Keratinocyte (primary cell): ENCODE data around the gene TMEM207. TPM values are rescaled to one million over a fixed set of nuclear protein-coding genes. Genes with fewer than 3 reads are reported as not detected.
A peak's percentile ranks its signal among the peaks of the same experiment; 100 is the strongest.

ENCODE experiments used
- DNase-seq: peaks from one replicate; pipeline ENCODE4 v3.0.0-alpha.2; 2011; ENCODE audit warnings: low read depth, missing footprints, low spot score
- FAIRE-seq: peaks from 2 replicates; lab custom pipeline; 2011; peaks lifted over from hg19 to GRCh38; lab: Jason Lieb, UNC
- H2AFZ ChIP-seq: 2 replicates; pipeline ENCODE4 v1.6.0; 2012; ENCODE audit warnings: low read length, control low read depth, inconsistent platforms; ENCODE audit not compliant: control insufficient read depth
- H3K27ac ChIP-seq: 2 replicates; pipeline ENCODE4 v1.5.1; 2011; ENCODE audit warnings: low read length; ENCODE audit not compliant: control insufficient read depth, insufficient read depth
- H3K27me3 ChIP-seq: 3 replicates; pipeline ENCODE4 v1.6.0; 2011; ENCODE audit warnings: low read length; ENCODE audit not compliant: control insufficient read depth, insufficient read depth; ENCODE audit errors: extremely low read depth
- H3K36me3 ChIP-seq, 2 experiments: 2 replicates in 1 of 2; 3 replicates in 1 of 2; pipeline ENCODE4 v1.5.1; 2011; ENCODE audit warnings: low read length in 2 of 2, mild to moderate bottlenecking in 1 of 2; ENCODE audit not compliant: control insufficient read depth in 2 of 2, insufficient read depth in 2 of 2; ENCODE audit errors: extremely low read depth in 1 of 2
- H3K4me1 ChIP-seq: 3 replicates; pipeline ENCODE4 v1.5.1; 2011; ENCODE audit warnings: low read length; ENCODE audit not compliant: control insufficient read depth, insufficient read depth; ENCODE audit errors: extremely low read depth
- H3K4me2 ChIP-seq: 3 replicates; pipeline ENCODE4 v1.6.0; 2011; ENCODE audit warnings: low read depth, low read length; ENCODE audit not compliant: control insufficient read depth, insufficient read depth; ENCODE audit errors: extremely low read depth
- H3K4me3 ChIP-seq, 3 experiments: fragments of 200-600 bp in 1 of 3; sonication (generic) in 1 of 3; 2 replicates in 2 of 3; 3 replicates in 1 of 3; pipeline ENCODE4 v1.5.1; 2011 to 2016; ENCODE audit warnings: low read length in 3 of 3, mild to moderate bottlenecking in 3 of 3, control low read depth in 2 of 3, inconsistent platforms in 1 of 3, low read depth in 1 of 3, mixed read lengths in 1 of 3, mixed run types in 1 of 3, moderate library complexity in 1 of 3; ENCODE audit not compliant: control insufficient read depth in 2 of 3, insufficient read depth in 2 of 3; ENCODE audit errors: extremely low read depth in 1 of 3
- H3K79me2 ChIP-seq: 2 replicates; pipeline ENCODE4 v1.6.0; 2012; ENCODE audit warnings: low read length; ENCODE audit not compliant: control insufficient read depth, insufficient read depth
- H3K9ac ChIP-seq: 3 replicates; pipeline ENCODE4 v1.6.0; 2011; ENCODE audit warnings: low read length; ENCODE audit not compliant: control insufficient read depth, insufficient read depth; ENCODE audit errors: extremely low read depth
- H3K9me1 ChIP-seq: 3 replicates; pipeline ENCODE4 v1.6.0; 2011; ENCODE audit warnings: low read length; ENCODE audit not compliant: control insufficient read depth, insufficient read depth; ENCODE audit errors: extremely low read depth
- H3K9me3 ChIP-seq: 2 replicates; pipeline ENCODE4 v1.5.1; 2012; ENCODE audit warnings: low read depth, low read length; ENCODE audit not compliant: control insufficient read depth
- H4K20me1 ChIP-seq: 3 replicates; pipeline ENCODE4 v1.6.0; 2011; ENCODE audit warnings: low read length; ENCODE audit not compliant: control insufficient read depth, insufficient read depth; ENCODE audit errors: extremely low read depth
- EZH2 ChIP-seq: IDR thresholded peaks from one replicate; pipeline ENCODE4 v1.6.1; 2012; ENCODE audit warnings: inconsistent platforms, mild to moderate bottlenecking, low read length, moderate library complexity
- dilution Hi-C: fragments of 300-500 bp; cut with MboI; formaldehyde crosslinking; loops from one replicate; pipeline ENCODE4 v1.7.0; 2020; ENCODE audit warnings: low sequenced_read_pairs; ENCODE audit not compliant: extremely low pct_ligation_motif_present
- polyA plus RNA-seq, 5 experiments: library from polyadenylated mRNA; depleted of rRNA in 3 of 5; stranded (reverse) in 3 of 5; stranded (forward) in 1 of 5; unstranded in 1 of 5; fragments of >200 nt; gene quantifications; 1 replicate in 1 of 5; 2 replicates in 3 of 5; 3 replicates in 1 of 5; pipeline versions ENCODE4 v1.2.1 to v1.2.3, GENCODE V29; 2011 to 2012; ENCODE audit warnings: missing spikeins in 2 of 5, low read depth in 1 of 5, low replicate concordance in 1 of 5
- TF ChIP-seq, protein P1 (sequence below), 3 experiments: IDR thresholded peaks in 1 of 3; conservative IDR thresholded peaks in 1 of 3; optimal IDR thresholded peaks in 1 of 3; 2 replicates in 2 of 3; 3 replicates in 1 of 3; pipeline versions ENCODE3 to v1.5.1; 2011; ENCODE audit warnings: low read length in 3 of 3, mild to moderate bottlenecking in 3 of 3, moderate library complexity in 2 of 3, control low read depth in 1 of 3, inconsistent platforms in 1 of 3; ENCODE audit not compliant: insufficient read depth in 2 of 3; ENCODE audit errors: extremely low read depth in 1 of 3

TMEM207 gene
- polyA plus RNA-seq, 1 donor (not counting 4 experiments of a cell fraction or from before 2014, with no cell fraction given): not detected

DNA sequence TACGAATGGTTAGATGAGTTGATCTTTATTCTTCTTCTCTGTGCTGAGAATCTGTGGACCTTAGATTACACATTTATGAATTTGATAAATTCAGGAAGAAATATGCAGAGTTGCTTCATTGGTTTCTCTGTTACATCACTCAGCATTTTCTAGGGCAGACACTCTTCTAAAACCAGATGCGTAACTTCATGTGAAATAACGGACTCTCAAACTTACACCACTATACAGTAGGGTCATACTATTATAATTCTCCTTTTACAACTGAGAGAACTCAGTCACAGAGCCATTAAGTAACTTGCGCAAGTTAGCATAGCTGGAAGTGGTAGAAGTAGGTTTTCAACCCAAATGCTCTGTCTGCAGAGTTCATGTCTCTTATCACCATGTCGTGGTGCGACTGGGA is 5.7 kb downstream of the TMEM207 start:
- FAIRE-seq: no peak
- Histone ChIP-seq H3K4me2 (no peak overlapping the region), H3K36me3 (no peaks in the 10 kb centered on the region), H4K20me1 (no peaks in the 10 kb centered on the region), H3K9ac (no peak overlapping the region), H3K4me1 (no peaks in the 10 kb centered on the region), H3K9me3 (no peaks in the 10 kb centered on the region), H3K4me3 (no peak overlapping the region), H3K9me1 (no peaks in the 10 kb centered on the region), H3K79me2 (no peaks in the 10 kb centered on the region), H2AFZ (no peak overlapping the region), H3K27ac (no peak overlapping the region), H3K27me3 (no peaks in the 10 kb centered on the region)
- no peak for TF ChIP-seq EZH2
- TF ChIP-seq, protein P1, sequence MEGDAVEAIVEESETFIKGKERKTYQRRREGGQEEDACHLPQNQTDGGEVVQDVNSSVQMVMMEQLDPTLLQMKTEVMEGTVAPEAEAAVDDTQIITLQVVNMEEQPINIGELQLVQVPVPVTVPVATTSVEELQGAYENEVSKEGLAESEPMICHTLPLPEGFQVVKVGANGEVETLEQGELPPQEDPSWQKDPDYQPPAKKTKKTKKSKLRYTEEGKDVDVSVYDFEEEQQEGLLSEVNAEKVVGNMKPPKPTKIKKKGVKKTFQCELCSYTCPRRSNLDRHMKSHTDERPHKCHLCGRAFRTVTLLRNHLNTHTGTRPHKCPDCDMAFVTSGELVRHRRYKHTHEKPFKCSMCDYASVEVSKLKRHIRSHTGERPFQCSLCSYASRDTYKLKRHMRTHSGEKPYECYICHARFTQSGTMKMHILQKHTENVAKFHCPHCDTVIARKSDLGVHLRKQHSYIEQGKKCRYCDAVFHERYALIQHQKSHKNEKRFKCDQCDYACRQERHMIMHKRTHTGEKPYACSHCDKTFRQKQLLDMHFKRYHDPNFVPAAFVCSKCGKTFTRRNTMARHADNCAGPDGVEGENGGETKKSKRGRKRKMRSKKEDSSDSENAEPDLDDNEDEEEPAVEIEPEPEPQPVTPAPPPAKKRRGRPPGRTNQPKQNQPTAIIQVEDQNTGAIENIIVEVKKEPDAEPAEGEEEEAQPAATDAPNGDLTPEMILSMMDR (optimal IDR thresholded peaks at IDR 0.05 in 1 of 3, IDR thresholded peaks at IDR 0.05 in 1 of 3, conservative IDR thresholded peaks at IDR 0.05 in 1 of 3; ENCODE audit: extremely low read depth in 1 of 3, insufficient read depth in 2 of 3, low read length in 3 of 3): no peak
- dilution Hi-C loops: no loop called here
- DNase-seq: no peak

DNA sequence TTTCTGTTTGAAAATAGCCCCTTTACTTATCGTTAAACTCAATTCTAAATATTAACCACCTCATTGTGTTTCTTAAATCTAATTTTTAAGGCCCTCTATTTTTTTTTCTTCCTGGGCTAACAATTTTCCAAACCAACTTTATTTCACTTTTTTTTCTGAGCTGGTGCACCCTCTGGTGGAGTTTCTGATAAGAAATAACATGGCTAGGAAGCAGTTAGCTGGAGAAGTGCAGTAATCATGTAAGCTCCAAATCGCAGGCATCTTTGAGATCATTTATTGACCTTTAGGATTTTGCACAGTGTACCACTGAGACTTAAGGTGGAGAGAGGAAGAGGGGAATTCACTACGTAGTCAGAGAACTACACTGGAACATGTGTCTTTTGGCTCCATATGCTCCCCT is 6.4 kb downstream of the TMEM207 start:
- dilution Hi-C loops: no loop called here
- no peaks in the 10 kb centered on the region for H3K36me3 ChIP-seq
- H3K79me2 ChIP-seq: no peaks in the 10 kb centered on the region
- DNase-seq (no peak), FAIRE-seq (peak; percentile 26)
- H3K27me3 ChIP-seq: no peaks in the 10 kb centered on the region
- TF ChIP-seq EZH2: no peak
- TF ChIP-seq, protein P1 (optimal IDR thresholded peaks at IDR 0.05 in 1 of 3, IDR thresholded peaks at IDR 0.05 in 1 of 3, conservative IDR thresholded peaks at IDR 0.05 in 1 of 3; ENCODE audit: extremely low read depth in 1 of 3, insufficient read depth in 2 of 3, low read length in 3 of 3): peak in 2 of 3 experiments; percentile 22 to 34
- H3K9ac ChIP-seq: no peak overlapping the region
- H3K9me1 ChIP-seq: no peaks in the 10 kb centered on the region
- H3K27ac ChIP-seq: no peak overlapping the region
- H3K4me3 ChIP-seq: no peak overlapping the region
- H3K4me1 ChIP-seq: no peaks in the 10 kb centered on the region
- H3K4me2 ChIP-seq: no peak overlapping the region
- no peak overlapping the region for H2AFZ ChIP-seq
- H4K20me1 ChIP-seq: no peaks in the 10 kb centered on the region
- H3K9me3 ChIP-seq: no peaks in the 10 kb centered on the region
